H9 (cell line): Measurements from ENCODE around the gene ANKDD1B. TPM values are rescaled to one million over a fixed set of nuclear protein-coding genes. Genes with fewer than 3 reads are reported as not detected.

Experiments used
- DNase-seq: peaks from one replicate; pipeline ENCODE4 v3.0.0-alpha.2; 2017
- H2AFZ ChIP-seq: one replicate; pipeline ENCODE4 v1.6.1; 2013; ENCODE audit warnings: mild to moderate bottlenecking, low read length, control low read depth, moderate library complexity
- H2AK5ac ChIP-seq: 2 replicates; pipeline ENCODE4 v1.6.1; 2013; ENCODE audit warnings: low read length, control low read depth, mixed read lengths; ENCODE audit not compliant: insufficient read length
- H2BK120ac ChIP-seq: one replicate; pipeline ENCODE4 v1.6.1; 2013; ENCODE audit warnings: low read depth, mild to moderate bottlenecking, low read length, control low read depth, inconsistent platforms; ENCODE audit not compliant: poor library complexity, severe bottlenecking
- H2BK12ac ChIP-seq: 2 replicates; pipeline ENCODE4 v1.6.1; 2013; ENCODE audit warnings: low read length, control low read depth, mixed read lengths, low read depth; ENCODE audit not compliant: insufficient read length
- H2BK15ac ChIP-seq: 2 replicates; pipeline ENCODE4 v1.6.1; 2013; ENCODE audit warnings: low read depth, low read length, control low read depth
- H2BK20ac ChIP-seq: one replicate; pipeline ENCODE4 v1.6.1; 2013; ENCODE audit warnings: low read depth, mild to moderate bottlenecking, low read length, control low read depth, inconsistent platforms; ENCODE audit not compliant: poor library complexity, severe bottlenecking
- H2BK5ac ChIP-seq: 2 replicates; pipeline ENCODE4 v1.6.1; 2013; ENCODE audit warnings: low read length, control low read depth, mixed read lengths; ENCODE audit not compliant: insufficient read length
- H3K14ac ChIP-seq: 2 replicates; pipeline ENCODE4 v1.6.1; 2013; ENCODE audit warnings: low read length, control low read depth; ENCODE audit not compliant: insufficient read depth
- H3K18ac ChIP-seq: 2 replicates; pipeline ENCODE4 v1.6.1; 2013; ENCODE audit warnings: low read depth, mild to moderate bottlenecking, mixed read lengths, low read length, control low read depth; ENCODE audit not compliant: insufficient read length
- H3K23ac ChIP-seq: 2 replicates; pipeline ENCODE4 v1.6.1; 2013; ENCODE audit warnings: low read length, control low read depth, mixed read lengths, low read depth; ENCODE audit not compliant: insufficient read length
- H3K23me2 ChIP-seq: 2 replicates; pipeline ENCODE4 v1.6.1; 2013; ENCODE audit warnings: low read depth, mild to moderate bottlenecking, mixed read lengths, low read length, control low read depth; ENCODE audit not compliant: insufficient read length, poor library complexity, severe bottlenecking
- H3K27ac ChIP-seq: 2 replicates; pipeline ENCODE4 v1.5.1; 2013; ENCODE audit warnings: low read length, control low read depth, mixed read lengths, low read depth; ENCODE audit not compliant: insufficient read length
- H3K27me3 ChIP-seq: 2 replicates; pipeline ENCODE4 v1.6.1; 2013; ENCODE audit warnings: low read length, control low read depth, inconsistent platforms; ENCODE audit not compliant: insufficient read depth
- H3K4ac ChIP-seq: 2 replicates; pipeline ENCODE4 v1.6.1; 2013; ENCODE audit warnings: low read depth, mild to moderate bottlenecking, control low read depth, inconsistent platforms, low read length, moderate library complexity
- H3K4me1 ChIP-seq: 2 replicates; pipeline ENCODE4 v1.6.1; 2013; ENCODE audit warnings: low read length, control low read depth, inconsistent platforms; ENCODE audit not compliant: insufficient read depth
- H3K4me2 ChIP-seq: 2 replicates; pipeline ENCODE4 v1.6.1; 2013; ENCODE audit warnings: low read length, control low read depth, mixed read lengths; ENCODE audit not compliant: insufficient read length, insufficient read depth
- H3K56ac ChIP-seq: 2 replicates; pipeline ENCODE4 v1.6.1; 2013; ENCODE audit warnings: low read depth, mild to moderate bottlenecking, mixed read lengths, low read length, control low read depth; ENCODE audit not compliant: insufficient read length
- H3K79me1 ChIP-seq: 2 replicates; pipeline ENCODE4 v1.6.1; 2013; ENCODE audit warnings: low read depth, mild to moderate bottlenecking, moderate library complexity, low read length, control low read depth, inconsistent platforms; ENCODE audit not compliant: insufficient read depth, poor library complexity, severe bottlenecking
- H3K79me2 ChIP-seq: 2 replicates; pipeline ENCODE4 v1.6.1; 2013; ENCODE audit warnings: low read length, control low read depth, inconsistent platforms; ENCODE audit not compliant: insufficient read depth
- H3K9ac ChIP-seq: 2 replicates; pipeline ENCODE4 v1.6.1; 2013; ENCODE audit warnings: low read length, control low read depth, mixed read lengths; ENCODE audit not compliant: insufficient read length; ENCODE audit errors: extremely low read depth
- H3K9me3 ChIP-seq: one replicate; pipeline ENCODE4 v1.6.1; 2013; ENCODE audit warnings: low read depth, low read length, inconsistent platforms; ENCODE audit not compliant: control insufficient read depth
- H3T11ph ChIP-seq: one replicate; pipeline ENCODE4 v1.6.1; 2013; ENCODE audit warnings: mild to moderate bottlenecking, low read length, control low read depth, inconsistent platforms
- H4K20me1 ChIP-seq: one replicate; pipeline ENCODE4 v1.6.1; 2013; ENCODE audit not compliant: control insufficient read depth, insufficient read length, insufficient read depth
- H4K5ac ChIP-seq: 2 replicates; pipeline ENCODE4 v1.6.1; 2013; ENCODE audit warnings: low read depth, mild to moderate bottlenecking, mixed read lengths, low read length, control low read depth; ENCODE audit not compliant: insufficient read length
- H4K8ac ChIP-seq: replicated peaks from 2 replicates; pipeline ENCODE4 v1.6.1; 2013; ENCODE audit warnings: low read length, control low read depth, mixed read lengths, low read depth; ENCODE audit not compliant: insufficient read length
- H4K91ac ChIP-seq: 2 replicates; pipeline ENCODE4 v1.6.1; 2013; ENCODE audit warnings: low read depth, mild to moderate bottlenecking, moderate library complexity, mixed read lengths, low read length, control low read depth; ENCODE audit not compliant: insufficient read length
- H3K27ac Mint-ChIP-seq, 3 experiments: 2 replicates in 2 of 3; 3 replicates in 1 of 3; pipeline ENCODE4 v1.8.0; 2020 to 2021; ENCODE audit warnings: mixed read lengths in 3 of 3, mild to moderate bottlenecking in 1 of 3, moderate library complexity in 1 of 3
- H3K27me3 Mint-ChIP-seq: 2 replicates; pipeline ENCODE4 v1.8.0; 2021; ENCODE audit warnings: low read depth, mild to moderate bottlenecking, moderate library complexity, mixed read lengths
- H3K36me3 Mint-ChIP-seq, 3 experiments: 2 replicates in 2 of 3; 3 replicates in 1 of 3; pipeline ENCODE4 v1.8.0; 2020 to 2021; ENCODE audit warnings: low read depth in 3 of 3, mixed read lengths in 3 of 3; ENCODE audit not compliant: insufficient read depth in 1 of 3
- H3K4me1 Mint-ChIP-seq, 2 experiments: 2 replicates each; pipeline ENCODE4 v1.8.0; 2020; ENCODE audit warnings: mixed read lengths in 2 of 2
- H3K4me3 Mint-ChIP-seq, 2 experiments: 2 replicates in 1 of 2; 3 replicates in 1 of 2; pipeline ENCODE4 v1.8.0; 2020 to 2021; ENCODE audit warnings: mild to moderate bottlenecking in 2 of 2, mixed read lengths in 2 of 2, moderate library complexity in 1 of 2
- H3K9me3 Mint-ChIP-seq, 2 experiments: 2 replicates in 1 of 2; 3 replicates in 1 of 2; pipeline ENCODE4 v1.8.0; 2020; ENCODE audit warnings: mild to moderate bottlenecking in 2 of 2, mixed read lengths in 2 of 2, moderate library complexity in 1 of 2
- total RNA-seq: library from RNA; stranded (reverse); gene quantifications from 2 replicates; pipeline ENCODE4 v1.2.1, GENCODE V29; 2021
- TF ChIP-seq, protein P1 (sequence below): fragments of 200-600 bp; sonication (generic); conservative IDR thresholded peaks from 3 replicates; pipeline ENCODE4 v1.8.0; 2021; ENCODE audit warnings: antibody characterized with exemption, mild to moderate bottlenecking

Gene ANKDD1B
- total RNA-seq, 1 experiment from 2014 or later = 0.33 TPM

- no peak overlapping the region for H2BK15ac ChIP-seq
- no peaks in the 10 kb centered on the region for H3K9me3 ChIP-seq
- no peak overlapping the region for H2BK12ac ChIP-seq
- DNase-seq = no peak
- no peak overlapping the region for H2BK20ac ChIP-seq
- H3K4ac ChIP-seq = no peak overlapping the region
- no peak overlapping the region for H3K27ac ChIP-seq
- no peak overlapping the region for H3K9ac ChIP-seq
- no peak overlapping the region for H4K8ac ChIP-seq
- H3K56ac ChIP-seq = no peak overlapping the region
- H3K4me2 ChIP-seq = no peak overlapping the region
- H3K18ac ChIP-seq = no peak overlapping the region
- Mint-ChIP-seq H3K9me3 (no peaks in the 10 kb centered on the region), H3K36me3 (peaks cover 2 to 27% (median 5%) of the 10 kb centered on the region in 3 experiments; a peak in 3 of 7 replicates), H3K4me1 (no peaks in the 10 kb centered on the region), H3K27ac (no peak overlapping the region), H3K27me3 (no peaks in the 10 kb centered on the region), H3K4me3 (no peak overlapping the region)
- H4K20me1 ChIP-seq = no peaks in the 10 kb centered on the region
- no peak overlapping the region for H2BK5ac ChIP-seq
- no peak overlapping the region for H3K23ac ChIP-seq
- no peak overlapping the region for H3K14ac ChIP-seq
- no peak overlapping the region for H2AFZ ChIP-seq
- no peaks in the 10 kb centered on the region for H3K27me3 ChIP-seq
- H3K4me1 ChIP-seq = no peaks in the 10 kb centered on the region
- no peak overlapping the region for H4K5ac ChIP-seq
- H3K79me2 ChIP-seq = no peaks in the 10 kb centered on the region
- TF ChIP-seq, protein P1, sequence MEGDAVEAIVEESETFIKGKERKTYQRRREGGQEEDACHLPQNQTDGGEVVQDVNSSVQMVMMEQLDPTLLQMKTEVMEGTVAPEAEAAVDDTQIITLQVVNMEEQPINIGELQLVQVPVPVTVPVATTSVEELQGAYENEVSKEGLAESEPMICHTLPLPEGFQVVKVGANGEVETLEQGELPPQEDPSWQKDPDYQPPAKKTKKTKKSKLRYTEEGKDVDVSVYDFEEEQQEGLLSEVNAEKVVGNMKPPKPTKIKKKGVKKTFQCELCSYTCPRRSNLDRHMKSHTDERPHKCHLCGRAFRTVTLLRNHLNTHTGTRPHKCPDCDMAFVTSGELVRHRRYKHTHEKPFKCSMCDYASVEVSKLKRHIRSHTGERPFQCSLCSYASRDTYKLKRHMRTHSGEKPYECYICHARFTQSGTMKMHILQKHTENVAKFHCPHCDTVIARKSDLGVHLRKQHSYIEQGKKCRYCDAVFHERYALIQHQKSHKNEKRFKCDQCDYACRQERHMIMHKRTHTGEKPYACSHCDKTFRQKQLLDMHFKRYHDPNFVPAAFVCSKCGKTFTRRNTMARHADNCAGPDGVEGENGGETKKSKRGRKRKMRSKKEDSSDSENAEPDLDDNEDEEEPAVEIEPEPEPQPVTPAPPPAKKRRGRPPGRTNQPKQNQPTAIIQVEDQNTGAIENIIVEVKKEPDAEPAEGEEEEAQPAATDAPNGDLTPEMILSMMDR = no peak
- H3T11ph ChIP-seq = no peak overlapping the region
- H3K23me2 ChIP-seq = no peaks in the 10 kb centered on the region
- H2BK120ac ChIP-seq = no peak overlapping the region
- H2AK5ac ChIP-seq = no peak overlapping the region
- H3K79me1 ChIP-seq = no peaks in the 10 kb centered on the region
- no peak overlapping the region for H4K91ac ChIP-seq
These were observed 75.2 kb downstream of the ANKDD1B start for GRCh38 chr5:75686480-75686879.
